A204.1 (cell line): ENCODE results near the gene ZNF521.

Experiments
- FAIRE-seq: peaks from 2 replicates; lab custom pipeline; 2012; peaks lifted over from hg19 to GRCh38; lab: Jason Lieb, UNC

Gene ZNF521

DNA sequence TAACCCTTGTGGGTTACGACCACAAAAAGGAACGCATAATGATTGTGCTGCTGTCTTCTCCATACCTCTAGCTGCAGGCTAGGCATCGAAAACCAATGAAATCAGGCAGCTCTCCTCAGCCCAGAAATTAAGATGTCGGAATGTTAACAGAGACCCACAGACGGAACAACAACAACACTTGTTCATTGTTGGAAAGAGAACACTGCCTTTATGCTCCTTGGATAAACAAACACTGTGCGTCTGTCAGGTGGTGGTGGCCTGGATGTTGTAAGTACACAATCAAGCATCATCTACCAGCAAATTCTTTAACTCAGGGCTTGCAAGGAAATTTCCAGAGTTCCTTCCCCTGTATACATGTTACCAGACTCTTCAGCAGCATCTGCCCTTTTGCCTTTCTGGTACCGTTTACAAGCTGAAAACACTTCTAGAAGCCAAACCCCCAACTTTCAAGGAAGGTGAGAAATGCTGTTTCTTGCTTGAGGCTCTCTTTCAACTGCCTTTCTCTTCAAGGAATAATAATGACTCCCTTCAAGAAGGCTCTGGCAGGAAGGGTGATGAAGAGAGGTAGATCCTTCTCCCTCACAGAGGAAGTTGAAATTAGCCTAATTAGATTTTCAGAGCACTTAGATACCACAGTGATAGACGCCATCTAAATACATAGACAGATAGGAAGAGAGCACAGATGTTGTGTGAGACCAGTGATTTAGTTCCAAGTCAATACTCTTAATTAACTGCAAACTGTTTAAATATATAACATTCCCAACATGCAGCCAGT lies 332.7 kb downstream of the ZNF521 start:
- FAIRE-seq = no peak

DNA sequence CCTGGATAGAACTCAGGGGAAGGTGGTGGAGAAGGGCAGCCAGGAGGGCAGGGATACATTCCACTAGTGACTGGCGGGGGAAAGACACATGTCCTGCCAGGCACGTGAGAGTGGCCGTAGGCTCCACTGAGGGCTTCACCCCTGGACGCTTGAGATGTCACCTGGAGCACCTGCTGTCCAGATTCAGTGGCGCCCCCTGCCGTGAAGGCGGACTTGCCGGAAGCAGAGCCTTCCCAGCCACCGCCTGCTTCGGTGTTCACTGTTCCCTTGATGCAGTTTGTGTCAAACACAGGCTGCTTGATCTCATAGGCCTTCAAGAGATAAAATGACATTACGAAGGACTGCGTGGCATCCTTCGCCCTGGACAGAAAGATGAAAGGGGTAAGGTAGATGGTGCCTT lies 335.3 kb downstream of the ZNF521 start:
- no peak for FAIRE-seq

DNA sequence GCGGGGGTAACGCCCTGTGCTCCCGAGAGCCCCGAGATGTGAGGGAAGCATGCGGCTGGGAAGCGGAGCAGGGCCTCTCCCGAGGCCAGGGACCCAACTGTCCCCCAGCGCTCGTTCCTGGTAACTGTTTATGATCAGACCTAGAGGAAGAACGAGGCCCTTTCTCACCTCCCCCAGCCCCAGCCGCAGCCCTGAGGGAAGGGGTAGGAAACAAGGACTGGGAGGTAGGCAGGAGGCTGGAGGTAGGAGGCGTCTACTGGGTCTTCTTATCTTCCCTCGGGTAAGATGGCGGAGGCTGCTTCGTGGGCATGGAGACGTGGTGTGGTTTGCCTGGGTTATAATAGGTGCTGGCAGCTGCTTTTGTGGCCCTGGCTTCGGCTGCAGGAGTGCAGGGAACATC lies 335.8 kb downstream of the ZNF521 start:
- FAIRE-seq = no peak
